HG02759 (cell line): ENCODE measurements around the gene AHRR.
"Not testable (repeated sequence)": the region's sequence is repeated elsewhere in the genome, so short reads cannot be mapped to it uniquely, and the experiment has no call there.

Experiments
- ATAC-seq: cut with Tn5 transposase; IDR thresholded peaks from one replicate; pipeline ENCODE4 v1.9.1; 2021; ENCODE audit warnings: mild to moderate bottlenecking, moderate library complexity; ENCODE audit not compliant: unreplicated experiment

AHRR gene

DNA sequence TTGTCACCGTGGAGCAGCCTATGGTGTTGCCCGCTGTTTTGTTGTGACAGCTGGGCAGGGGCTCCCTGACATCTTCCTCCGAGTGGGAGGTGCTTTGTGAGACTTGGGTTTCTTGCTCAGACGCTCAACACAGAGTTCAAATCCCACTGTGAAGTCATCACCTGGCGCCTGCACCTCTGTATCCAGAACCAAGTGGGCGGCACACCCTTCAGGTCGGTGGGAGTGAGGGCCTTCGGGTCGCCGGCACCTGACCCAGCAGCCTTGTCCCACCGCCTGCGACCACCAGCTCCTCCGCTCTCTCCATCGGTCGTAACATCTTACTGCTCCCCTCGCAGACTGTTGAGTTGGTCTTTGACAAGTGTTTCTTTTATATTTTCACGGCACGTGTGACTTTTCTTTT is 83.9 kb downstream of the AHRR start:
- no peak for ATAC-seq

DNA sequence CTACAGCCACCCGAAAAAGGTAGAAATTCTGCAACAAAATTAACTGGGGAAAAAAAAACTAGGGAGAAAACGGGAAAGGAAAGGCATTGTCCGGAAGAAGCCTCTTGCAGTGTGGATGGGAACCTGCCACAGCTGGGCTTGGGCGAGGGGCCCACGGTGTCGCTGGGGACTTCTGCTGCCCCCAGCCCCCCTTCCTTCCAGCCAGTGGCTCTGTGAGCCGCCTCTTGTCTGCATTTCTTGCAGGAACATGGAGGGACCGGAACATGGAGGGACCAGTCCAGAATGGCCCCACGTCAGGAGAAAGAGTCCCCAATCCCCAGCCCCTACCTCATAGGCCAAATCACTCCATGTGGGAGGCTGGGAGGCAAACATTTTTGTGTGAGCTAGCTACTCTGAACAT is 84.5 kb downstream of the AHRR start:
- no peak for ATAC-seq

DNA sequence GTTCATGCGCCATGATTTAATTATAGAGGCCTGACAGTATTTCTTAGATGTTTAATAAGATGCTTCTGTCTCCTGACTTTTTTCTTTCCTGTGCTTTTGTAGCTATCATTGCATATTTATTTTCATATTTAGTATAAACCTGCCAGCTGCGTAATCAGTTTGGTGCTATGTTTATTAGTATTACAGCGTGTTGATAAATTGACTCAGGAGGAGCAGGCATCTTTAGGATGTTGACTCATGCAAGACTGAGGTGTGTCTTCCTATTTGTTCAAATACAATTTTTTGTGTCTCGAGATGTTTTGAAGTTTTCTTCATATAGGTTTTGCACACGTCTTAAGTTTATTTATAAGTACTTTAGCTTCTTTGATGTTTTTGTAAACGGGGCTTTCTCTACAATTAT is 85.5 kb downstream of the AHRR start:
- ATAC-seq = no peak

DNA sequence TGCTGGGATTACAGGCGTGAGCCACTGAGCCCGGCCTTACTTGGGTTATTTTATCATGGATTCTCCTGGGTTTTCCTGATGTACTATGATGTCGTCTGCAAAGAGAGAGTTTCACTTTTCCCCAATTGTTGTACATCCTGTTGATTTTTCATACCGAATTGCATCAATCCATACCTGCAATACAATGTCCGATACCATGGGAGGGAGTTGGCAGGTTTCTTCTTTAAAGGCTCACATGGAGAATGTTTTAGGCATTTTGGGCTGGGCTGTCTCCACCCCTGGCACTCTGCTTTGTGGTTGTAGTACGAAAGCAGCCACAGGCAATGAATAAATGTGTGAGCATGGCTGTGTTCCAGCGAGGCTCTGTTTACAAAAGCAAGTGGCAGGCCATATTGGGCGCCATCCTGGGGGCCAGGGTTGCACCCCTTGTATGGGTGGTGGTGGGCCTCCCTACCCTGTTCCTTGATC is 86.3 kb downstream of the AHRR start:
- ATAC-seq = no peak

DNA sequence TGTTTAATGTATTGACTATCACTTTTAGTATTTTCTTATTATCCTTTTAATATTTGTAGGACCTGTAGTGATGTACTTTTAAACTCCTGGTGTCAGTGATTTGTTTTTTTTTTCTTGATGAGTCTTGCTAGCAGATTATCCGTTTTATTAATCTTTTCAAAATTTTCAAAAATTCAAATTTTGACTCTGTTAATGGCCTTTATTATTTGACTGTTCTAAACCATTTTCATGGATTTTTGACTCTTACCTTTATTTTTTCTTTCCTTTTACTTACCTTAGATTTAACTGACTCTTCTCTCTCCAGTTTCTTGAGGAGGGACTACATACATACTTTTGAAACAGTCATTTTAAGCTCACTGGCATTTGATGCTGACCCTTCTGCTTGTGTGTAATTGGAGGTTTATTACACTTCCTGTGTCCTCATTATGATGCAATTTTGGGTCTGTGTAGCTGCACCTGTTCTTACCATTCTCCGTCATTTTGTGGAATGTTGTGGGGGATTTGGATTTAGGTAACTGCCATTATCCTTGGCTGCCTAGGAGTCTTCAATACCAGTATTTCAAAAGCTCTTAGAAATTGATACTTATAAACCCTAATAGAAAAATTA is 89.5 kb downstream of the AHRR start:
- ATAC-seq = no peak

DNA sequence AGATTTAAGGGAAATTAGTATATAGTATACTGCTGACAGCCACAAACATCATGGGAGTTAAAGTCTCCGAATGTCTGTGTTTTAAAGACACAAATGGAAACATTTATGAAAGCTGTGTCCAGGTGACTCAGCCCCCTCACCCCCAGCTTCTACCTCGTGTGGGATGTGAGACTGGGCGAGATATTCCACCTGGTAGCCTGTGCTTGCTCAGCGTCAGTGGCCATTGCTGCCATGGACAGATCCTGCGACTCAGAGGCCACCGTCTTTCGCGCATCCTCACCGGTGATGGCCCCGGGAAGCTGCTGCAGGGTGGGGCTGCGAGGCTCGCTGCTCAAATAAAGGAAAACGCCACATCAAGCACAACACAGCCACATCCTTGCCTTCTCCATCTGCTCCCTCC is 90.2 kb downstream of the AHRR start:
- ATAC-seq = no peak

DNA sequence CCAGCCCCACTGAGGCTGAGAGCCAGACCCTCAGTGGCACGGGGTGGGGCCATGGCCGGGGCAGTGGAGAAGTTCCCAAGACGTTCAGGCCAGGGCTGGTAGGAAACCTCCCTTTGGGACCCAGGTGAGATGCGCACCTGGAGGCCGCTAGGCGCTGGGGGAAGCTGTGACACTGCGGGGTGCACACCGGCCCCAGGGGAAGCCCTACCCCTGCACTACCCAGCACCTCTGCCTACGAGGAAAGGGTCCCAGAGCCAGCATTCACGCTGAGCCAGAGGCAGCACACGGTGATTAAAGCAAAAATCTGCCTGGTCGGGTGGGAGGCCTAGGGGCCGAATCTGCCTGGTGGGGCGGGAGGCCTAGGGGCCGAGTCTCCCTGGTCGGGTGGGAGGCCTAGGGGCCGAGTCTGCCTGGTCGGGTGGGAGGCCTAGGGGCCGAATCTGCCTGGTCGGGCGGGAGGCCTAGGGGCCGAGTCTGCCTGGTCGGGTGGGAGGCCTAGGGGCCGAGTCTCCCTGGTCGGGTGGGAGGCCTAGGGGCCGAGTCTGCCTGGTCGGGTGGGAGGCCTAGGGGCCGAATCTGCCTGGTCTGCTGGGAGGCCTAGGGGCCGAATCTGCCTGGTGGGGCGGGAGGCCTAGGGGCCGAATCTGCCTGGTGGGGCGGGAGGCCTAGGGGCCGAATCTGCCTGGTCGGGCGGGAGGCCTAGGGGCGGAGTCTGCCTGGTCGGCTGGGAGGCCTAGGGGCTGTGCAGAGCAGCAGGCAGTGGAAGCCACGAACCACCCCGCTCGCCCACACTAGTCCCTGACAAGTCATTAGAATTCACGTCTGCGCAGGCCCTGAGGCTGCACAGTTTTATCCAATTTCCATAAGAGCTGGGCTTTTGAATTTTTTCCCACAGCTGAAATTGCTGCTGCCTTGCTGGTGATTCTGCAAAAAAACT is 93.7 kb downstream of the AHRR start:
- not testable (repeated sequence) for ATAC-seq

DNA sequence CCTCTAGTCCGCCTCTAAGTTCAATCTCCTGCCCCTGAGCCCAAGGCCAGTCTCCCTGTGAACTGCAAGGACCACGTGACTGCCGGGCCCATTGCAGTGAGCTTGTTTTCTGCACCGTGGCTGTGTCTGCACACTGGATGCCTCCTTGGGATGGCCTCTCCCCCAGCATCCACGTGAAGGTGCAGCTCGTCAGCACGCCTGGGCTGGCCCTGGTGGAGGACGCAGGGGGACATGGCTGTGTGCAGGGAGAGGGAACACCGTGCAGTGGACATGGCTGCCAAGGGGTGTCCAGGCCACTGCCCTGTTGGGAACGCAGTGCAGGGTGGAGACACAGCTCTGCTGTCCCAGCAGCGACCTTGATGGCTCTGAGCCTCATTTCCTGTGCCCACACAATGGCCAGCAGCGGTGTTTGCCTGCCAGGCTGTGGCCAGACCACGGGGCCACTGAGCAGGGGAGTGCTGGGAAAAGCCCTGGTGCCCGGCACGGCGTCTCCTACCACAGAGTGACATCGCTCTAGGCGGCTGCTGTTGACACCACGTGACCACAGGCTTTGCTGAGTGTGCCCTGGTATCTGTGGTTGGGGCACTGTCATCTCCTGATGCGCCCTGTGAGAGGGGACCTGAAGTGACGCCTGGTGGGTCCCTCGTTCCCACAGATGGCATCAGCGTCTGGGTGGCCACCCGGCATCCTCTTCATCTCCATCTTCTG is 94.6 kb downstream of the AHRR start:
- ATAC-seq = no peak

DNA sequence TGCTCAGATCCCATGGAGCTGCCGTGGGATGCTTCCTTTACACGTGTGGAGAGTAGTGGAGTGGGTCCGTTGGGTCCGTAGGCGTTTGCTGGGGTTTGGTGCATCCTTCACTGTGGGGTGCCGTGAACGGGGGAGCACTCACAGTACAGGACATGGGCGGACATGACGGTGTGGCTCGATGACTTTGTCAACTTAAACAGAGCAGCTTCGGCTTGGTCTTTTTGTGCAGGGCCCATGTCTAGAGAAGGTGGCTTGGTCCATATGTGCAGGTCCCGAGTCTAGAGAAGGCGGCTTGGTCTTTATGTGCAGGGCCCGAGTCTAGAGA is 95.1 kb downstream of the AHRR start:
- ATAC-seq = no peak

DNA sequence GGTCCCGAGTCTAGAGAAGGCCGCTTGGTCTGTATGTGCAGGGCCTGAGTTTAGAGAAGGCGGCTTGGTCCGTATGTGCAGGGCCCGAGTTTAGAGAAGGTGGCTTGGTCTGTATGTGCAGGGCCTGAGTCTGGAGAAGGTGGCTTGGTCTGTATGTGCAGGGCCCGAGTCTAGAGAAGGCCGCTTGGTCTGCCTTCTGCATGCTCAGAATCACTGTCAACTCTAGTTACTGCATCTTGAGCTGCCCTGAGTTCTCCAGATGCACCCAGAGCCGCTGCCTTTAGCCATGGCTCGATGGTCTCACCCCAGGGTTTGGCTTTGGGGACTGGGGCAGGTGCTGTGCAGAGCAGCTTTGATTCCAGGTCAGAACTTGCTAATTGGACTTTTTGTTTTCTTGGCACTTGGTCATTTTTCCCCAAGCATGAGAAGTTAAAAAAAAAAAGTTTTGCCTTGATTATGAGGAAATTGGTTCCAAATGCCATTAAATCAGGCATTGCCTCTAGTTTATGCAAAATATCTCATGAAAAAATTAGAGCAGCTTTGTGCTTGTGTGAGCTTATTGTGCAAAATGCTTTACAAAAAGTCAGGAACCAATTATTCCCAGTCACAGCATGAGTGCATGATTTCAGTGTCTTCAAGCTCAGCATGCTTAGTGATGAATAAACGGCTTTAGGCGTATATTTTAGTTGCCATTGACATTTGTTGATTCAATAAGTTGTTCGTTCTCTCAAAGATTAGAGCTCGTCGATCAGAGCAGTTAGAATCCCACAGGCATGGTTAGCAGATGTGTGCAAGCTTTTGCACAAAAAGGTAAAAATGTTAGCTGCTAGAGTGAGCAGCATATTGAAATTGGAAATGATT is 96.0 kb downstream of the AHRR start:
- ATAC-seq = no peak

DNA sequence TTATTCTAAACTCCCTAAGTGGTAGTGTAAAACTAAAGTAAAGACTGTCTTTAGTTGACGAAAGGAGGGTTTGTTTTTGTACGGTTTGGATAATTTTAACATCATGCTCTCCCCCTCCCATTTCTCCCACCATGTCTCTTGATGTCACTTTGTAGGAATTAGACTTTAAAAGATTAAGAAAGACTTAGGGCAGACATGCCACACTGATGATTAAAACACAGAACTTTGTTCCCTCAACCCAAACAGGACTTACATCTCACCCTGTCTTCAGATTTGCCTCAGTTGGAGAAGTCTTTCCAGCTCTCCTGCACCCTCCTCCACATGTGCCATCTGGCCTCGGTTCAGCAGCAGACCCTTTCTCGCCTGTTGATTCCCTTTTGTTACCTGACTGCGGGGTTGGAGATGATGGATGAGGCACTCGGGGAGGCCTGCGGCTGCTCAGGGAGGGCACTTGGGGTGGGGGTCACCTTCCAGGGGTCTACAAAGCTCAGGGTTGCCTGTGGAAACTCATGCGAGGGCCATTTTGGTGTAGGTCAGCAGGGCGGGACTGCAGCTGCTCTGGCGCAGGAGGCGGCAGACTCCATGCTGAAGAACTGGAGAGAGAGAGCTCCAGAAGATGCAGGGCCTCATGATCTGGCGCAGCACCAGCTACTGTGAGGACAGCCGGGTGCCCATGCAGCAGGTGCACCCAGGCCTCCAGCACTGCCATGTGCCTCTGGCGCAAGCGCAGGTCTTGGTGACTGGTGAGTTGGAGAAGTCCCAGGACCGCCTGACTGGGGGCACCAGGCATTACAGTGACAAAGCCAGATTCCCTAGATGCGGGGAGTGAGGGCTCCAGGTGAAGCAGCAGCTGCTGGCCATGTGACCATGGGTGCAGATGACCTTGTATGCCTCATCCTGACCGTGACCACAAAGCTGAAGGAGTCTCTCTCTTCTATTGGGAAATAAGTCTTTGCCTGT is 96.9 kb downstream of the AHRR start:
- no peak for ATAC-seq

DNA sequence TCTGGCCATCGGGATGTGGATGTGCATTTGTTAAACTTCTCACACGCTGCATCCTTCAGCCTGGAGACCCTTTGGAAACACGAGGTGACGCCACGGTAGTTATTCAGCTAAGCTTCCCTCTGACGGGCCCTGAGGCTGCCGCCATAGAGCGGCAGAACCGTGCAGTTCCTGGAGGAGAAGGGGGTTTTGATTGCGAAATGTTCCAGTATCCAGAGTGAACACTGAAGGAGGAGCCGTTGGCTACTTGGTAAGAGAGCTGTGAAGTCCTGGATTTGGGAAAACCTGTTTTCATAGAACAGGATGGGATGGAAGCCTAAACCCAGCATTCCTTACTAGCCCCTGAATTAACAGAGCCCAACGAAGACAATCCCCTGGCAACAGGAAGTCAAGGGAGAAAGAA is 98.5 kb downstream of the AHRR start:
- no peak for ATAC-seq

DNA sequence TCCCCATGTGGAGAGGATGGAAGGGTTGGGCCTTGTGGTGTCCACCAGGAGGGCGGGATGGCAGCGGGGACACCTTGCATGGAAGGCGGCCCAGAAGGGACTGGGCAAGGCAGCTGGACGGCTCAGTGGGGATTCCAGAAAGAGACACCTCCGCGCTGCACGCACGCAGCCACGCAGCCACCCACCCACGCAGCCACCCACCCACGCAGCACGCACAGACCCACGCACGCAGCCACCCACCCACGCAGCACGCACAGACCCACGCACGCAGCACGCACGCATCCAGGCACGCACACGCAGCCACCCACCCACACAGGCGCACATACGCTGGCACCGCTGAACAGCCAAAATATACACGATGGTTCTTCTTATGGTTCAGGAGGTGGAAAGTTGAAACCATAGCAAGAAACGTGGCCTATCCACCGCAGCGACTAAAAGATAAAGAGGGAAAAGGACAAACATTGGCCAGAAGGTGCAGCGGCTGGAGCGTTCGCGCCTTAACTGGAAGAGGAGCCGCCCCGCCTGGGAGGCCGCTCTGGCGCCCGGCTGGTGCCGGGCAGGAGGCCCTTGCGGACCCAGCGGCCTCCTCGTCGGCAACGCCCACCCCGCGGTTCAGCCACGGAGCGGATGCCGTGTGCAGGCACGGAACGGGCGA is 99.2 kb downstream of the AHRR start:
- ATAC-seq = no peak

DNA sequence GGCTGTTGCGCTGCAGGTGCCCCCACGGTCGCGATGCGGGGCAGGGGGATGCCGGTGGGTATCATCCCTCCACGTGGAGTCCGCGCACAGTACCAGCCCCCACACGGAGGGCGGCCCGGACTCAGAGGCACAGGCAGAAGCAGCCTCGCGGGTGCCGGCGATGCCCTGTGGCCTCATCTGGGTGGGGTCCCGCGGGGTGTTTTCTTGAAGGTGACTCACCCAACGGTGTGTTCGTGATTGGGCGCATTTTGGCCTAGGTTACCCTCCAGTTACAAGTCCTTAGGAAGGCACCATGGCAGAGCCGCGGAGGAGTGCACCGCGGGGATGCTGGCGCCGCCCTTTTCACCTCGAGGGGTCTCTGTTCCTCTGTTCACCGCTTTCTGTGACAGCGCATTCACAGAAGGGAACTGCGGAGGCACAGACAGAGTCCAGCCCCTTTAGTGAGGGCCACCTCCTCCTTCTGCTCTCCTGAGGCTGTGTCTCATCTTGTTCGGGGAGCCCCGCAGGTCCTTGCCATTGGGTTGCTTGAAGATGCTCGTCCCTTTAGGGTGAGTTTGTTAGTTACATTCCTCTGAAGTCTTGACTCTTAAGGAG is 99.9 kb downstream of the AHRR start:
- ATAC-seq = no peak

DNA sequence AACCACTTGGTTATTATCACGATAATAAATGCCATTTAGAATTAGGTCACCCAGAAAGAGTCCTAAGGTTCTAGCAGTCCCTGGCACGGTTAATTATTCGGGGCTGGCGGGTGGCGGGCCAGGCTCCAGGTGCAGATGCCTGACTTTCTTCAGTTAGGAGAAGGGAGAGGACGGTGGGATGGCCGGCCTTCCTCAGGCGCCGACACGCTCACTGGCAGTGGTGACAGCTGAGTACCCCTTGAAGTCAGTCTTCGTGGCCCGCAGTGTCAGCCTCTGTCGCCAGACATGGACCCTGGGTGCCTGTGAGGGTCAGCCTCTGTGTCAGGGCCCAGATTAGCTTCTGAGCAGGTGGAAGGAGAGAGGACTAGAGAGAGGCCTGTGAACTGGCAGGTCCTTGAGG is 100.4 kb downstream of the AHRR start:
- ATAC-seq = no peak

DNA sequence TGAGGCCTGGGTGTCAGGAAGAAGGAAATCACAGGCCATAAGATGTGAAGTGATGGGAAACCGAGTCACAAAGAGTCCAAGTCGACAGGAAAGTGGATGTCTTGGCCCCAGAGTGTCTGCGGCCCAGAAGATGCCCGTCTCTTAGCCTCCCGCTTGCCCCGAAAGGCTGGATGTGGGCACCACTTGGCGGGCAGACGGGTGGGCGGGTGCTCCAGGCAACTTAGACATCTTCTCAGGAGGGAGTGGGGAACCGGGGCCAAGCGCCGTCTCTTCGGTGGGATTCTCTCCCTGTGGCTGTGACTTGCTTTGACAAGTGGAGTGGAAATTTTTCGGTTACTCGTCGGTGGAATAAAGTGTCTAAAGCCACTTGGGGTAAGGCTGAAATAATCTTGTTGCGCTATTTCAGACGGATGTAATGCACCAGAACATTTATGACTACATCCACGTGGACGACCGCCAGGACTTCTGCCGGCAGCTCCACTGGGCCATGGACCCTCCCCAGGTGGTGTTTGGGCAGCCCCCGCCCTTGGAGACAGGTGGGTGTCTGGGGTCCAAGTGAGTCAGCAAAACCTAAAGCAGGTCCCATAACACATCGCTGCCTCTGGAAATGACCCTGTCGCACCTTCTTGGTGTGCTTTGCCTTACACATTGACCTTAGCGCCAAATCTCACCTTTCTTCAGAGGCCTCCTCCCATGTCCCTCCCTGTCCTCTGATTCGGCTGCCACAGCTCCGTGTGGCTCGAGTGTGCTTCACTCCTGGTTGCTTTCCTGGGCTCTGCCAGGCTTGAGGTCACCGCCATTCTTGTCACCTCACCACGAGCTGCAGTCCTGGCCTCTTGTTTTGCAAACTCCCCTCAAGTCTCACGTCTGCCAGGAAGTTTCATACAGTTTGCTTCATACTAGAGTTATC is 101.1 kb downstream of the AHRR start:
- no peak for ATAC-seq

DNA sequence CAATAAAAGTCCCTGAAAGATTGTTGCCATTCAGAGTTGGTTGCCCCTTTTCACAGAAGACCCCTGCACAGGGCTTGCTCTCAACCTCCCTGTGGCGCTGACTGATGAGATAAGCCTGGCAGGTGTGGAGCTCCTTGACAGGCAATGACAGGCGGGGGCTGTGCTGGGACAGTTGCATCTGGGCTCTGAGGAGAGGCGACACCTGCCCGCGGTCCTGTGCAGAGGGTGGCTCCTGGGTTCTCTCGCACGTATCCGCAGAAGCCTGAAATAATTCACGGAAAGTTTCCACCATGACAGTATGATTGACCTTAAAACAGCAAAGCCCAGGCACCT is 101.7 kb downstream of the AHRR start:
- ATAC-seq = no peak

DNA sequence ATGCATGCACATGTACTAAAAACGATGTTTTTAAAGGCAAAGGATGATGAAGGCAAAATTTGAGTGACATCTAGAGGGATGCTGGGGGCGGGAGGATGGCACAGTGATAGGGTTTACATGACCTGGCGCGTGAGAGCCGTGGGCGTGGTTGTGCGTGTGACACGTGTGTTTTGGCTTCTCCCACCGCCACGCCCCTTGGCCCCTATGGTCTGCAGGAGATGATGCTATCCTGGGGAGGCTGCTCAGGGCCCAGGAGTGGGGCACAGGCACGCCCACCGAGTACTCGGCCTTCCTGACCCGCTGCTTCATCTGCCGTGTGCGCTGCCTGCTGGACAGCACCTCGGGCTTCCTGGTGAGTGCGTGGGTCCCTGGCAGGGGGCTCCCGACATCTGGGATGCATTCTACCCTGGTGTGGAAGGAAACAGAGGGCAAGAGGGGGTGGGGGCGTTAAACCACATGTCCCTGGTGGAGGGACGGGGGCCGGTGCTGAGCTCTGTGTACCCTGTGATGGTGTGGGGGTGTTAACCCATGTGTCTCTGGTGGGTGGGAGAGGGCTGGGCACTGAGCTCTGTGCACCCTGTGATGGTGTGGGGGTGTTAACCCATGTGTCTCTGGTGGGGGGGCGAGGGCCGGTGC is 102.2 kb downstream of the AHRR start:
- ATAC-seq = no peak
